ENCODE results near the gene APEH. TPM values are rescaled to one million over a fixed set of nuclear protein-coding genes. Genes with fewer than 3 reads are reported as not detected.
"Not testable (repeated sequence)": the region's sequence is repeated elsewhere in the genome, so short reads cannot be mapped to it uniquely, and the experiment has no call there.

The APEH gene
- total and polyA plus RNA-seq, 4 experiments from 2014 or later = 100 to 140 (median 133) TPM

- DNase-seq = peak; percentile 90 to 95 (median 92)
- peaks cover 16 to 52% (median 35%) of the 10 kb centered on the region in 4 donors for H3K4me1 Mint-ChIP-seq
- H3K27ac Mint-ChIP-seq = peak within 1 kb of the TSS; percentile 93 to 98 (median 97)
- H3K9me3 Mint-ChIP-seq = no peaks in the 10 kb centered on the region
- Histone ChIP-seq H3K9me3 (ENCODE audit: control insufficient read depth in 1 of 2, low read length in 2 of 2) (no peaks in the 10 kb centered on the region), H3K27me3 (ENCODE audit: insufficient read depth, low read length) (no peaks in the 10 kb centered on the region), H3K4me1 (ENCODE audit: insufficient read depth, low read length) (peaks cover 27% of the 10 kb centered on the region), H3K27ac (ENCODE audit: low read depth, low read length) (peak within 1 kb of the TSS; percentile 72), H3K36me3 (ENCODE audit: insufficient read depth, low read length) (no peaks in the 10 kb centered on the region), H3K4me3 (ENCODE audit: low read length in 2 of 2) (peak within 1 kb of the TSS; percentile 91 to 98)
- H3K27me3 Mint-ChIP-seq = peaks cover 2 to 3% of the 10 kb centered on the region in 2 donors
- H3K36me3 Mint-ChIP-seq = peaks cover 0 to 11% of the 10 kb centered on the region in 2 donors
- intact Hi-C loops (cut with micrococcal nuclease) = loop anchor here (1.0 to 2.0 kb wide), 2 partner anchors 15 to 30 kb away; partner anchors contain the start of genes AMIGO3 and APEH
- peak within 1 kb of the TSS; percentile 90 to 99 (median 96) for H3K4me3 Mint-ChIP-seq
- POLR2A ChIA-PET (ENCODE audit: partially characterized antibody) = interaction anchor here (1.0 to 1.8 kb wide), 5 partner anchors 10 to 149 kb away, joined by 3 to 5 read pairs (median 4); no protein-coding TSS in a partner anchor
- CTCF ChIA-PET (ENCODE audit: partially characterized antibody) = no interaction called here
Observed at GRCh38 chr3:49689046-49689907, 15.1 kb downstream of the APEH start, which contains the start of the genes MST1 and RNF123. Gene MST1, minus strand, starts transcription at chr3:49689474. Its CDS starts 783 bp downstream, at chr3:49688691. Gene RNF123, plus strand, starts transcription at chr3:49689557. Its CDS starts 1,609 bp downstream, at chr3:49691166.

- H3K9me3 Mint-ChIP-seq; CTCF ChIA-PET (ENCODE audit: partially characterized antibody); H3K27me3 Mint-ChIP-seq; H3K36me3 Mint-ChIP-seq; H3K36me3 ChIP-seq (ENCODE audit: insufficient read depth, low read length); H3K27me3 ChIP-seq (ENCODE audit: insufficient read depth, low read length); H3K9me3 ChIP-seq (ENCODE audit: control insufficient read depth in 1 of 2, low read length in 2 of 2); DNase-seq: not testable (repeated sequence)
- H3K27ac Mint-ChIP-seq = peak overlapping the region; percentile 93 to 98 (median 97)
- H3K4me3 Mint-ChIP-seq = peak overlapping the region; percentile 90 to 99 (median 96)
- POLR2A ChIA-PET (ENCODE audit: partially characterized antibody) = interaction anchor here (1.0 to 1.8 kb wide), 4 partner anchors 10 to 150 kb away, joined by 3 to 5 read pairs (median 4); no protein-coding TSS in a partner anchor
- intact Hi-C loops (cut with micrococcal nuclease) = loop anchor here (1.0 to 2.0 kb wide), 2 partner anchors 16 to 29 kb away; partner anchors contain the start of genes AMIGO3 and APEH
- H3K4me3 ChIP-seq (ENCODE audit: low read length in 2 of 2) = peak overlapping the region; percentile 91 to 98
- H3K27ac ChIP-seq (ENCODE audit: low read depth, low read length) = peak overlapping the region; percentile 72
- peaks cover 16 to 52% (median 37%) of the 10 kb centered on the region in 4 donors for H3K4me1 Mint-ChIP-seq
- H3K4me1 ChIP-seq (ENCODE audit: insufficient read depth, low read length) = peaks cover 27% of the 10 kb centered on the region
Observed at GRCh38 chr3:49689908-49690624, 15.9 kb downstream of the APEH start.

GRCh38 chr3:49690856-49691255 is 16.7 kb downstream of the APEH start:
- H3K27ac ChIP-seq (ENCODE audit: low read depth, low read length); H3K36me3 Mint-ChIP-seq: not testable (repeated sequence)
- peaks cover 16 to 52% (median 35%) of the 10 kb centered on the region in 4 donors for H3K4me1 Mint-ChIP-seq

GRCh38 chr3:49691481-49691880 is 17.3 kb downstream of the APEH start:
- POLR2A ChIA-PET (ENCODE audit: partially characterized antibody); H3K9me3 ChIP-seq (ENCODE audit: control insufficient read depth in 1 of 2, low read length in 2 of 2); H3K9me3 Mint-ChIP-seq; H3K4me3 ChIP-seq (ENCODE audit: low read length in 2 of 2); intact Hi-C loops (cut with micrococcal nuclease); DNase-seq; H3K36me3 ChIP-seq (ENCODE audit: insufficient read depth, low read length); H3K27me3 ChIP-seq (ENCODE audit: insufficient read depth, low read length); CTCF ChIA-PET (ENCODE audit: partially characterized antibody); H3K36me3 Mint-ChIP-seq; H3K27ac ChIP-seq (ENCODE audit: low read depth, low read length); H3K27me3 Mint-ChIP-seq: not testable (repeated sequence)
- H3K4me3 Mint-ChIP-seq = peak overlapping the region in 5 of 8 donors; percentile 20 to 95 (median 56)
- peak overlapping the region in 2 of 7 donors; percentile 65 to 71 for H3K27ac Mint-ChIP-seq
- peaks cover 27% of the 10 kb centered on the region for H3K4me1 ChIP-seq (ENCODE audit: insufficient read depth, low read length)
- H3K4me1 Mint-ChIP-seq = peaks cover 16 to 52% (median 35%) of the 10 kb centered on the region in 4 donors

More at GRCh38 chr3:49690856-49691255, 16.7 kb downstream of the APEH start:
- H3K27me3 ChIP-seq (ENCODE audit: insufficient read depth, low read length); CTCF ChIA-PET (ENCODE audit: partially characterized antibody); POLR2A ChIA-PET (ENCODE audit: partially characterized antibody); intact Hi-C loops (cut with micrococcal nuclease); H3K36me3 ChIP-seq (ENCODE audit: insufficient read depth, low read length); H3K4me3 ChIP-seq (ENCODE audit: low read length in 2 of 2); H3K9me3 ChIP-seq (ENCODE audit: control insufficient read depth in 1 of 2, low read length in 2 of 2); DNase-seq; H3K27me3 Mint-ChIP-seq; H3K9me3 Mint-ChIP-seq: not testable (repeated sequence)
- peaks cover 27% of the 10 kb centered on the region for H3K4me1 ChIP-seq (ENCODE audit: insufficient read depth, low read length)
- H3K4me3 Mint-ChIP-seq = peak overlapping the region; percentile 90 to 99 (median 96)
- peak overlapping the region in 4 of 7 donors; percentile 29 to 96 (median 48) for H3K27ac Mint-ChIP-seq

- H3K27ac ChIP-seq (ENCODE audit: low read depth, low read length); CTCF ChIA-PET (ENCODE audit: partially characterized antibody); H3K4me3 ChIP-seq (ENCODE audit: low read length in 2 of 2); DNase-seq; H3K9me3 Mint-ChIP-seq; H3K36me3 Mint-ChIP-seq; intact Hi-C loops (cut with micrococcal nuclease); H3K4me3 Mint-ChIP-seq; H3K9me3 ChIP-seq (ENCODE audit: control insufficient read depth in 1 of 2, low read length in 2 of 2); POLR2A ChIA-PET (ENCODE audit: partially characterized antibody); H3K27me3 Mint-ChIP-seq; H3K36me3 ChIP-seq (ENCODE audit: insufficient read depth, low read length); H3K27me3 ChIP-seq (ENCODE audit: insufficient read depth, low read length): not testable (repeated sequence)
- Mint-ChIP-seq H3K27ac (peak overlapping the region in 1 of 7 donors; percentile 17), H3K4me1 (peaks cover 11 to 33% (median 24%) of the 10 kb centered on the region in 4 donors)
- H3K4me1 ChIP-seq (ENCODE audit: insufficient read depth, low read length) = peaks cover 20% of the 10 kb centered on the region
Observed at GRCh38 chr3:49694409-49695070, 20.4 kb downstream of the APEH start.

GRCh38 chr3:49695350-49696015 is 21.3 kb downstream of the APEH start:
- DNase-seq; H3K27me3 ChIP-seq (ENCODE audit: insufficient read depth, low read length); H3K27me3 Mint-ChIP-seq; H3K9me3 Mint-ChIP-seq; intact Hi-C loops (cut with micrococcal nuclease); H3K27ac ChIP-seq (ENCODE audit: low read depth, low read length); H3K9me3 ChIP-seq (ENCODE audit: control insufficient read depth in 1 of 2, low read length in 2 of 2); H3K36me3 ChIP-seq (ENCODE audit: insufficient read depth, low read length); H3K4me3 Mint-ChIP-seq; CTCF ChIA-PET (ENCODE audit: partially characterized antibody); POLR2A ChIA-PET (ENCODE audit: partially characterized antibody); H3K4me3 ChIP-seq (ENCODE audit: low read length in 2 of 2): not testable (repeated sequence)
- peaks cover 12% of the 10 kb centered on the region for H3K4me1 ChIP-seq (ENCODE audit: insufficient read depth, low read length)
- H3K27ac Mint-ChIP-seq = peak overlapping the region in 1 of 7 donors; percentile 37
- H3K36me3 Mint-ChIP-seq = peaks cover 0 to 12% of the 10 kb centered on the region in 2 donors
- H3K4me1 Mint-ChIP-seq = peaks cover 8 to 25% (median 17%) of the 10 kb centered on the region in 4 donors

All from CD4-positive, alpha-beta memory T cell (primary cell).